ENCODE results near the gene ANG. TPM values are rescaled to one million over a fixed set of nuclear protein-coding genes. Genes with fewer than 3 reads are reported as not detected.

ANG gene
- polyA plus RNA-seq, 1 of the 3 experiments (the other 2 are of a cell fraction), result 3.6 TPM

GRCh38 chr14:20657216-20658211, 31.1 kb upstream of the ANG start:
- POLR2A ChIA-PET, result no interaction called here
- Histone ChIP-seq H3K9ac (no peak overlapping the region), H3K36me3 (replicated peaks in 1 of 2; ENCODE audit: control insufficient read depth in 1 of 2, insufficient read depth in 2 of 2, low read length in 1 of 2) (no peaks in the 10 kb centered on the region), H4K20me1 (ENCODE audit: insufficient read depth) (no peaks in the 10 kb centered on the region), H3K4me2 (no peak overlapping the region), H3K4me3 (ENCODE audit: low read depth in 2 of 2, low read length in 1 of 2) (no peak overlapping the region), H3K9me2 (no peaks in the 10 kb centered on the region), H2AFZ (ENCODE audit: low read depth) (no peak overlapping the region), H3K9me3 (no peaks in the 10 kb centered on the region), H3K4me1 (ENCODE audit: control insufficient read depth in 1 of 2, insufficient read depth in 2 of 2, low read depth in 1 of 2, low read length in 1 of 2) (no peaks in the 10 kb centered on the region), H3K27me3 (ENCODE audit: insufficient read depth) (peaks cover 82% of the 10 kb centered on the region), H3F3A (replicated peaks; ENCODE audit: insufficient read depth) (peaks cover 3% of the 10 kb centered on the region), H3K27ac (ENCODE audit: low read depth in 2 of 2, low read length in 1 of 2) (no peak overlapping the region), H3K79me2 (ENCODE audit: insufficient read depth) (no peaks in the 10 kb centered on the region)
- DNase-seq, result no peak
- 5% methylated on average over 26 of the region's 28 CpGs for WGBS (ENCODE audit: low lambda C conversion rate)
- CTCF ChIA-PET, result interaction anchor here (0.5 to 0.8 kb wide), 2 partner anchors 15 to 35 kb away, joined by 3 read pairs; no protein-coding TSS in a partner anchor
- no peak for TF ChIP-seq TEAD4 (IDR thresholded peaks at IDR 0.05; ENCODE audit: borderline replicate concordance, insufficient read depth)
- no peak for TF ChIP-seq CHD2 (IDR thresholded peaks at IDR 0.05; ENCODE audit: low read length, partially characterized antibody)
- TF ChIP-seq, protein P1, sequence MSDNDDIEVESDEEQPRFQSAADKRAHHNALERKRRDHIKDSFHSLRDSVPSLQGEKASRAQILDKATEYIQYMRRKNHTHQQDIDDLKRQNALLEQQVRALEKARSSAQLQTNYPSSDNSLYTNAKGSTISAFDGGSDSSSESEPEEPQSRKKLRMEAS (IDR thresholded peaks at IDR 0.05; ENCODE audit: low read depth), result no peak
- no peak for TF ChIP-seq RXRA (IDR thresholded peaks at IDR 0.05; ENCODE audit: borderline replicate concordance, low read depth)
- TF ChIP-seq RCOR1 (IDR thresholded peaks at IDR 0.05; ENCODE audit: low read length), result no peak
- TF ChIP-seq SIN3A (IDR thresholded peaks at IDR 0.05; ENCODE audit: borderline replicate concordance, low read depth, low read length), result no peak
- no peak for TF ChIP-seq SMC3 (IDR thresholded peaks at IDR 0.05; ENCODE audit: low read depth, low read length)
- TF ChIP-seq FOXJ3 (CRISPR knock-in tag; IDR thresholded peaks at IDR 0.05), result no peak
- TF ChIP-seq MEF2A (IDR thresholded peaks at IDR 0.05; ENCODE audit: borderline replicate concordance, low read depth), result no peak
- no peak for TF ChIP-seq YY1 (IDR thresholded peaks at IDR 0.05; ENCODE audit: low read depth)
- TF ChIP-seq RFX5 (IDR thresholded peaks at IDR 0.05; ENCODE audit: low read length), result no peak
- TF ChIP-seq, protein P2, sequence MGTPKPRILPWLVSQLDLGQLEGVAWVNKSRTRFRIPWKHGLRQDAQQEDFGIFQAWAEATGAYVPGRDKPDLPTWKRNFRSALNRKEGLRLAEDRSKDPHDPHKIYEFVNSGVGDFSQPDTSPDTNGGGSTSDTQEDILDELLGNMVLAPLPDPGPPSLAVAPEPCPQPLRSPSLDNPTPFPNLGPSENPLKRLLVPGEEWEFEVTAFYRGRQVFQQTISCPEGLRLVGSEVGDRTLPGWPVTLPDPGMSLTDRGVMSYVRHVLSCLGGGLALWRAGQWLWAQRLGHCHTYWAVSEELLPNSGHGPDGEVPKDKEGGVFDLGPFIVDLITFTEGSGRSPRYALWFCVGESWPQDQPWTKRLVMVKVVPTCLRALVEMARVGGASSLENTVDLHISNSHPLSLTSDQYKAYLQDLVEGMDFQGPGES (IDR thresholded peaks at IDR 0.05; ENCODE audit: low read depth, low read length), result no peak
- TF ChIP-seq FOXM1 (IDR thresholded peaks at IDR 0.05; ENCODE audit: low read depth), result no peak
- TF ChIP-seq USF1 (IDR thresholded peaks at IDR 0.05; ENCODE audit: borderline replicate concordance, low read depth), result no peak
- no peak for TF ChIP-seq NFIC (IDR thresholded peaks at IDR 0.05; ENCODE audit: borderline replicate concordance)
- no peak for TF ChIP-seq ELF1 (IDR thresholded peaks at IDR 0.05)
- TF ChIP-seq PBX3 (IDR thresholded peaks at IDR 0.05), result no peak
- TF ChIP-seq MXI1 (IDR thresholded peaks at IDR 0.05; ENCODE audit: low read depth, low read length), result no peak

Measured in SK-N-SH (cell line).